CD4-positive, alpha-beta T cell treated with Interleukin-1 beta for 1 hour (primary cell): Measurements from ENCODE around the gene SDSL.

ENCODE experiments used
- DNase-seq, 2 donors: peaks; one replicate each; pipeline ENCODE4 v3.0.0-alpha.2; 2020 to 2022

The SDSL gene

GRCh38 chr12:113469949-113470743 is 48.0 kb downstream of the SDSL start:
- no peak for DNase-seq

DNA sequence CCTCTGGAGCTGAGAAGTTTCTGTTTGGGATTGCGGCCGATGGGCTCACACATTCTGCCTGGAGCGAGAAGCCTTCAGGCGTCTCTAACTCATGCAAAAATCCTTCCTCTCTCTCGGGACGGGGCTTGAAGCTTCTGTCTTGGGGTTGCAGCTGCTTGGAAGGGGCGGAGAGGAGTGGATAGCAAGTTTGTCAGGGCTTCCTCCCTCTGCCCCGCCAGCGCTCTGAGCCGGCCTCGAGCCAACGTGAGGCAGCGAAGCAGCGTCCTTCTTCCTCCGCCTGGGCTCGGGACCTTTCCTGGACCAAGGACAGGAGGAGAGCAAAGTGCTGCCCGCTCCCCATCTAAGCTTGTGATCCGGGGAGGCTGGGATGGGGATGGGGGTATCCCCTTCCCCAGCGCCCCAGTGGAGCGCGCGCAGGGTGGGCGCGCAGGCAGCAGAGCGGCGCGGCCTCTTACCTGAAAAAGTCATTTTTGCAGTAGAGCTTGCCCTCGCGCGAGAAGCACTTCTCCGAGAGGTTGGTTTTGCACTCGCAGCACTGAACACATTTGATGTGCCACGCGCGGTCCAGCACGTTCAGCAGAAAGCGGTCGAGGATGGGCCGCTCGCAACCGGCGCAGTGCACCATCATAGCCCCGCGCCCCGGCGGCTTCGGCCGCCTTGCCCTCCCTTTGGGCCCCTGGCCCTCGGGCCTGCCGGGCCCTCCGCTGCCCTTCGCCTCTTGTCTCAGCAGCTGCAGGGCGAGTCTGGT is 48.9 kb downstream of the SDSL start:
- DNase-seq: no peak

DNA sequence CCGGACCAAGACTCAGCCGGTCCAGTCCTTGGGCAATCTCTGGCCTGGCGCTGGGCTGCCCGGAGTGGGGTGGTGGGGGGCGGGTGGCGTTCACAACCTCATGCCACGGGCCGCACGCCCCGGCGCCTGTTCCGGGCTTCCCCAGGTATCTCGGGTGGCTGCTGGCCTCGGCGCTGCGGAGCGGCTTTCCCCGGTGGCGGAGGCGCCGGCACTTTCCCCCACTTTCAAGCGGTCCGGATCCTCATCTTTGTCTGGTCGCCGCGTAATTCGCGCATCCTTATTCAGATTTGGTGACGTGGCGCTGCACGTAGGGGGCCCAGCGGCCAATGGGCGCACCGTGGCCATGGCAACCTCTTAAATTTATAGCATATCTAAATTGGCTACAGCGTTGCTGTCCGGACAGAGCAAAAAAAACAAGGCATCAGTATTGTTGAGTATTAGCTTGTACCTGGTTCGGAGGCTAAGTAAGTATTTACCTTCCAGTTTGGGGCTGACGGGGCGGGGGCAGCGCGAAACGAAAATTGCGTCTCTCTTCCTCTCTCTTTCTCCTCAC is 49.5 kb downstream of the SDSL start, which contains the start of gene LHX5:
LHX5 (minus strand) TSS at position 253 of the 553 bp plus-strand sequence. CDS start 373 bp downstream, outside the sequence.
- no peak for DNase-seq

DNA sequence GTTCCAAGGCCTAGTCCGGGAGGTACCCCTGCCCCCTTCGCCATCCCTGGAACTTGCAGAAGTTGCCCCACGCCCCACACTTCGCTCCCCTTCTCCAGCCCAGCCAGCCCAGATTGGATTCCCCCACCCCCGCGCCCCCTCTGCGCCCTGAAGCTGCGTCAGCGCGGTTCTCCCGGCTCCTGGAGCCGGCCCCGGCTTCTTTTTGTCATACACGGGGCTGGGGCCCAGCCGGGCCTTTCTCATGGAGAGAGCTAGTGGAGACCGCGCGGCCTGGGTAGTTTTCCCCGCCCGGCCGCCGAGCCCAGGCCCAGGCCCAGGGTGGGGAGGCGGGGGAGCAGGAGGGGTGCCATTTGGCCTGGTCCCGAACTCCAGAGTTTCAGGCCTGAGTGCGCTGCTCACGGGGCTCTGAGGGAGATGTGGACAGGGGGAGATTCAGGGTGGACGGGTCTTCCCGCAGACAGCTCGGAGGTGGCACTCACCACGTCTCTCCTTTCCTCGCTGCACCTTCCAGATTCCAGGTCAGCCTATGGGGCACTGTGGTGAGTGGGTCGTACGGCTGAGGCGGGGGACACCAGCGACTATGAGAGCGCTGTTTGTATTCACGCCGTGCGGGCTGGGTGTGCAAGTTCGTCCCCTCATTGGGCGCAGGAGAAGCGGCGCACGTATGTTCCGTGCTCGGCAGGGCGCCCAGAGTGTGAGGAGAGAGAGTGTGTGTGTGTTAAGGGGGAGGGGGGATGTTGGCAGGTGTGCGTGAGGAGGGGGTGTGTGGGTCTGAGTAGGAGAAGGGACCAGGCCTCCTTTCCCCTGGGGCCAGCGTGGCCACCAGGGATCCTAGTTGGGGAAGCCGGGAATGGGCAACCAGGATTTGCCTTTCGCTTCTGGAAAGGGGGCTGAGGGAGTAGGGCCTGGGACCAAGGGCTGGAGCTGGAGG is 50.3 kb downstream of the SDSL start:
- no peak for DNase-seq

- DNase-seq: no peak
Measured at GRCh38 chr12:113473400-113473799, 51.2 kb downstream of the SDSL start.

DNA sequence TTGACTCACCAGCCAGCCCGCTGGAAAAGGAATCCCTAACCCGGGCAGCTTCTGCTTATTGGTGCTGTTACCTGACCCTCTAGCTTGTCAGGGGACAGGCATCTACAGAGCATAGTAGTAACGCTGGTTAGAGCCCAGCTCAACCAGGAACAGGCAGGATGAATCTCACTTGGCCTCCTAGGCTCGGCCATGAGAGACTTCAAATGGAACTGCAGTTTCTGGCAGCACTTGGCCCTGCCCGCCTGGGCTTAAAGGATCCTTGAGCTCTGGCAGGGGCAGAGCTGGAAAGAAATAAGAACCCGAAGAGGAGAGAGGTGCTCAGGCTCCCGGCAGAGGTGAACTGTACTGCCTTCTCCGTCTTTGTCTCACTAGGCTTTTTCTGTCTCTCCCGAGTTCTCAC is 51.8 kb downstream of the SDSL start:
- no peak for DNase-seq

- DNase-seq: no peak
Measured at GRCh38 chr12:113474635-113475436, 52.7 kb downstream of the SDSL start.

DNA sequence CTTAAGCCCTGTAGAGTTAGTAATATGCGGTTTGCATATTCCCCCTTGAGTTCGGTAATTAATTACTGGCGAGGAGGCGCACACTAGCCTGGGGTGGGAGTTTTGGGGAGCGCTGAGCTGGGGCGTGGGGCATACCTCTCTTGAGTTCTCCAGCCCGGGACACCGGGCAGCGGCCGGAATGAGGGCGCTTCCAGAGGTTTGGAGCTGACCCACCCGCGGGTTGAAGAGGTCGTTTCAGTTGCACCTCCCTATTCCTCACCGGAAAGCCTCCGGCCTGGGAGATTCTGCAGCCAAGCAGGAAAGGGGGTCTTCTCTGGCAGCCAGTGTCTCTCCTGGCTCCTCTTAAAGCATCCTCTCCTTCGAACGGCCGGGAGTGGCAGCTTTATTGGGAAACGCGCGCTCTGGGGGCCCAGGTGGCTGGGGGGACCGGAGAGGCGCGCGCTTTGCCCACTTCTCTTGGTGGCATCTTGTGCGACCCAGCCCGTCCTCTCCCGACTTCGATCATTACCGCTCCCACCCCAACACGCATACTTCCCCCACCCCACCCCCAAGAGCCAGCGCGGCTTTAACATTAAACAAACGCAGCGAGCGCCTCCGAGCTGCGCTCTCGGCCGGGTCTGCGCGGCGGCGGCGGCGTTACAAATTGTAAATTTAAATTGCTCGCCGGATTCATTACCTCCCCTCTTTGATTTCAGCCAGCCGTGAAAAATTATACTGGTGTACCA is 53.4 kb downstream of the SDSL start:
- DNase-seq: no peak

- DNase-seq: no peak
Measured at GRCh38 chr12:113476176-113476986, 54.2 kb downstream of the SDSL start.

DNA sequence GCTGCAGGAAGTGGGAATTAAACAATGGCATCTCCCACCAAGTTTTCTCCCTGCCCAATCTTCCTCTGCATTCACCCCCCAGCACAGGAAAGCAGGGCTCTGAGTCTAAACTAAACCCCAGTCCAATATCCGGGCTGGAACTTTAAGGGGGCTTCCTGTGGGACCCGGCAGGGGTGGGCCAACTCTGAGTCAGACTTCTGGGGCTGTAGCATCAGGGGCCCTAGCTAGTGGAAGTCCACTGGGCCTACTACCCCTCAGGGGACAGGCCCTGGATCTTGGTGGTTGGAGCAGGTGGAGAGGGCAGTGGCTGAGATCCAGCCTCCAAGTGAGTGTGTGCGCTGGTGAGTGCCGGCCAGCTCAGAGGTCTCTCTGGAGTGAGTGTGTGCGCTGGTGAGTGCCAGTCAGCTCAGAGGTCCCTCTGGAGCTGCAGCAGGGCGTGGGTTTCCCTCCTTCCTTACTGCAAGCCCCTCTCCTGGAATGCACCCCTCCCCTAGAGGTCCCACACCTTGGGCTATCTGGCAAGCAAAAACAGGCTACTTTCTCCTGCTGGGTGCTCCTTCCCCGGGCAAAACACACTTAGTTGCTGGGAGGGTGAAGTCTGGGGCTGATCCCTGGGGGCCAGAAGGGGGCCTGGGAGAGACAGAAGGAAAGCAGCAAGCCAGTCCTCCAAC is 55.1 kb downstream of the SDSL start:
- no peak for DNase-seq

GRCh38 chr12:113477842-113478215 is 55.6 kb downstream of the SDSL start:
- no peak for DNase-seq

DNA sequence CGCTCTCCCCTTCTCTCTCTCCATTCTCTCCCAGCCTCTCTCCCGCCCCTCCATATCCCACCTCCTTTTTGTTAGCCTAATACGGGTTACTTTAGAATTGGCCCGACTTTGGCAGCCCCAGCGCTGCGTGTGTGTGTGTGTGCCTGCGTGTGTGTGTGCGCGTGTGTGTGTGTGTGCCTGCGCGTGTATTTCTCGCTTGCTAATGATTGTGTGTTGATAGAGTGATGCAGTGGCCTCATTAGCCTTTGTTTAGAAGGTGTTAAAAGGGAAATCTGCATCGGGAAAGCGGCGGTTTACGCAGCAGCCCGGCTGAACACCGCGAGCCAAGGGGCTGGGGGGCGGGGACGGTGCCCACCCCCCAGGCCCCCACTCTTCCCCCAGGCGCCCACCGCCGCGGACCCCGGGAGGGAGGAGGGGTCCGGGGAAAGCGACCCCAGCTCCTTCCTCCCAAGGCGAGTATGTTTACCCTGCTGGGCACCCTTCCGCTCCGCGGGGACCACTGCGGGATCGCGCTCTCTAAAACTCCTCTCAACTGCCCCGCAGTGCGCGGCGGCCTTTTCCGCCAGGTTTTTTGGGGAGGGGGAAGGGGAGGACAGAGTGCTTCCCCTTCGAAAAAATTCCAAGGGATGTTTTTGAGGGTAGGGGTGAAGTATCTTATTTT is 56.3 kb downstream of the SDSL start:
- no peak for DNase-seq

- no peak for DNase-seq
Measured at GRCh38 chr12:113479216-113479589, 57.0 kb downstream of the SDSL start.

GRCh38 chr12:113479590-113480335 is 57.6 kb downstream of the SDSL start:
- DNase-seq: peak in 1 of 2 donors; percentile 17

DNA sequence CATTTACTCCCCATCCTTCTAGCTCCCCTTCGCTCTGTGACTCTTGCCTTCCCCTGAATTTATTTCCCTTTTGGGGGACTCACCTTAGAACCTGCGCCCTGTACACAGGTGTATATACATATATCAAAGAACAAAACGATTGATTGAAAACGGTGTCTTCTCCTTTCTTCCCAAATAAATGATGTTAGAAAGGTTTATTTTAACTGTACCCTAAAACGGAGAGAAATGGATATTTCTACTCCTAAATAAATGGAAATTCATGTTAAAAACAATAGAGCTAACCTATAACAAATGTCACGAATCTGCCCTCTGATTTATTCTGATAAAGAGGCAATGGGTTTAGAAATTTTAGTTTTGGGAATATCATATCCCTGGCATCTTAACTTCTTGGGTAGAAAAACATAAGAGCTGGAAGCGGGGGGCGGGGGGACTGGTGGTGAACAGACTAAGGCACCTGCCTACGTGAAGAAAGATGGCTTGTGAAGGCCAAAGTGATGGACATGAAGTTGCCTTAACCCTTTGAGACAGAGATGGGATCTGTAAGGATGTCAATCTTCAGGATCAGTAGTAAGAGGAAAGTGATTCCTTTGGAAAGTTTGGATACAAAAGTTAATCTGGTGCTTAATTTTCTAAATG is 58.3 kb downstream of the SDSL start:
- DNase-seq: no peak

- no peak for DNase-seq
Measured at GRCh38 chr12:113482334-113482733, 60.2 kb downstream of the SDSL start.

- no peak for DNase-seq
Measured at GRCh38 chr12:113485330-113485729, 63.1 kb downstream of the SDSL start.

DNA sequence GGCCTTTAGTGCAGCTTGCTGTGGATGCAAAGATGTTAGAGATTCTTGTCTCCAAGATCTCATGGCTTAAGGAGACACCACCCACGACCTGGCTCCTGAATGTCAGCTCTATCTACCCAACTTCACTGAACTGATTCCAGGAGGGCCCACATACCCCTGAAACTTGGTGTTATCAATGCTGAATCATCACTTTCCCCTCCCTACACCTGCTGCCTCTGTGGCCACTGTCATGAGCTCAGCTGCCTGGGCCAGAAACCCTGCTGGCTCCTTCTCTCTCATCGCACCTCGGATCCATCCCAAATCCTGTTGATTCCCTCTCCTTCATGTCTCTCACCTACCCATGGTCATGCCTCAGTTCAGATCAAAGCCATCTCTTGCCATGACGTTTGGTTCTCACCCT is 64.5 kb downstream of the SDSL start:
- no peak for DNase-seq
